D341Med (cell line): ENCODE data around the gene FHL2.
"Not testable (repeated sequence)": the region's sequence is repeated elsewhere in the genome, so short reads cannot be mapped to it uniquely, and the experiment has no call there.

ENCODE experiments used
- DNase-seq: peaks from one replicate; pipeline ENCODE4 v3.0.0; 2012; ENCODE audit warnings: low spot score

The FHL2 gene

DNA sequence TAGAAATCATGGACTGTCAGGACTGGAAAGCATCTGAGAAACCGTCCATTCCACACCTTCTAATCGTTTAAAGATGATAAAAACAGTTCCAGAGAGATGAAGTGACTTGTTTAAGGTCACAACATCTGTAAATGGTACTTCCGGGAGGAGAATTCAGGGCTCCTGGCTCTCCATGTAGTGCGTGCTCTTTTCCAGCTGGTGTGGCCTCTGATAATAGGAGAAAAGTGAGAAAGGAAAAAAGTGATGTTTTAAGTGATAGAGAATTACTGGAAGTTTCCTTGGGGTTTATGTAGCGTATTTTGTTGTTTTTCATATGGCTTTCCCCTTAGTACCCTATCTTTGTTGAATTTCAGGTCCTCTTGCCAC is 60.8 kb downstream of the FHL2 start:
- no peak for DNase-seq

DNA sequence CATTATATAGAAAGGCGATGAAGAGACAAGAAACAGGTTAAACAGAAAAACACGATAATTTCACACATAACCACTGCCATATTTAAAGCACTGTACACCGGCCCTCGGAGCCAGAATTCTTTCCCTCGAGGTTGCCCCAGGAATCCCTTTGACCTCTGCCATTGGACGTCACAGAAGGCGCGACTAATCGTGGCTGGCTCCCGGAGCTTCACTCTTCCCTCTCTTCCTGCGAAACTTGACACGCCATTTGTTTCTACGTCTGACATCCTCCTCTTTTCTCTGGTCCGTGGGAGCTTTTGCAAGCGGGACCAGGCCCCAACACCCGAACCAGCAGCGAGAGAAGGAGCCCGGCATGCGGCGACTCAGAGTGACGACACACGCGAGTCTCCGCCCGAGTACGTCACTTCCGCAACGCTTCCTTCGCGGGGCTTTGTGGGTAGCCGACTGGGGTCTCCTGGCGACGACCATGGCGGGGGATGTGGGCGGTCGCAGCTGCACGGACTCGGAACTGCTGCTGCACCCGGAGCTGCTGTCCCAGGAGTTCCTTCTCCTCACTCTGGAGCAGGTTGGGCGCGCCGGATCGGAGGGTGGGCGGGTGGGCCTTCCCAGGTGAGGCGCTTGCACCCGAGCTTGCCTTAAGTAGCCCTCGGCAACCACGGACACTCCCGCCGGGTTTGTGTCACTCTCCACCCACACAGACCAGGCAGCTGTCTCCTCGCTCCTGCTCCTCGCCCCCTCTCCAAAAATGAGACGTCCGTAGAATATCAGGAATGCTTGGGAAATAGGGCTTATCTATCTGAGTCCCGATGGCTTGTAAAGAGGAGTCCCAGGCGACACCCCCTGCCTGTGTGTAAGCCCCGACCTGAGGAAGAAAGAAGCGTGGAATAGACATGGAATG is 61.5 kb downstream of the FHL2 start, which contains the start of gene C2orf49:
Gene C2orf49 (plus strand): TSS at position 419 of the 898 bp plus-strand sequence. CDS start 48 bp downstream, at position 467.
- peak; percentile 92 for DNase-seq

DNA sequence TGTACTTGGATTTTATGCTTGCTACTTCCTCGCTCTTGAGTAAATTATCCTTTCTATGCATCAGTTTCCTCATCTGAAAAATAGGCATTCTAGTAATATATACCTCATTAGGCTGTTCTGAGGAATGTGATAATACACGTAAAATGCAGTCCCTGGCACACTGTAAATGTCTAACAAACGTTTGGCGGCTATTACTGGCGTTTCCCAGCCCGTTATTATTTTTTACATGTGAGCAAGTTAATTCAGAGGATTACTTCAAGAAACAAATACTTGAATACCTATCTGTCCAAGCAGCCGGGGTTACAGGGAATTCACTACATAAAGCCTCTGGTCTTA is 62.1 kb downstream of the FHL2 start:
- DNase-seq: no peak

DNA sequence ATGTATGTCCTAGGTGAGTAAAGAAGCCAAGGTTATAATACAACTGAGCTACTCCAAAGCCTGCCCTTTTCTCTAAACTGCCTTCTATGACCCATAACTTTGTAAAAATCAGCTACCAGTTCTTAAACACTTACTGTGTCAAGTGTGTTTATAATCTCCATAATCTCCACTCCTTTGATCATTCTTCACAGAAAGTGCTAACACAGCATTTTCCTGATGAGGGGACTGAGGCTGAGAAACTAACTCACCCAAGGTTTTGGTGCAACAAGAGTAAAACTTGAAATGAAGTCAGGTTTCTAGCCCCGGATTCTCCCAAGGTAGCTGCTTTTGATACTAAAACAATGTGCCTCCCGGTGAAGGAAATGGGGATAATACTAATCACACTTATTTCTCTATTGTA is 63.4 kb downstream of the FHL2 start:
- no peak for DNase-seq

DNA sequence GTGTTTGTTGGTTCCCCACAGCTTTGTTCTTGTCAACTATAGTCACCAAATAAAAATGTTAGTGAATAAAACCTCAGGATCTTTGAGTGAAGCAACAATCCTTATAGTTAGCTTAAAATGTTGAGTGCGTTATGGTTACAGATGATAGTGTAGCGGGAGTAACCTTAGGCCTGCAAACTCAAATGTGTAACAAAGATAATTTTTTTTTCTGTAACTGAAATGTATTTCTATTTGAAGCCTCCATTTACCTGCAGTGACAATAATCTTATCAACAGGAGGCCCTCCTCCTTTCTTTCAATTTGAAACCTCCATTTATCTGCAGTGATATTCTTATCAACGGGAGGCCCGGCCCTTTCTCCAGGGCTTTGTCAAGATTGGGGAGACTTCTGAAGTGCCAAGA is 64.6 kb downstream of the FHL2 start:
- DNase-seq: no peak

DNA sequence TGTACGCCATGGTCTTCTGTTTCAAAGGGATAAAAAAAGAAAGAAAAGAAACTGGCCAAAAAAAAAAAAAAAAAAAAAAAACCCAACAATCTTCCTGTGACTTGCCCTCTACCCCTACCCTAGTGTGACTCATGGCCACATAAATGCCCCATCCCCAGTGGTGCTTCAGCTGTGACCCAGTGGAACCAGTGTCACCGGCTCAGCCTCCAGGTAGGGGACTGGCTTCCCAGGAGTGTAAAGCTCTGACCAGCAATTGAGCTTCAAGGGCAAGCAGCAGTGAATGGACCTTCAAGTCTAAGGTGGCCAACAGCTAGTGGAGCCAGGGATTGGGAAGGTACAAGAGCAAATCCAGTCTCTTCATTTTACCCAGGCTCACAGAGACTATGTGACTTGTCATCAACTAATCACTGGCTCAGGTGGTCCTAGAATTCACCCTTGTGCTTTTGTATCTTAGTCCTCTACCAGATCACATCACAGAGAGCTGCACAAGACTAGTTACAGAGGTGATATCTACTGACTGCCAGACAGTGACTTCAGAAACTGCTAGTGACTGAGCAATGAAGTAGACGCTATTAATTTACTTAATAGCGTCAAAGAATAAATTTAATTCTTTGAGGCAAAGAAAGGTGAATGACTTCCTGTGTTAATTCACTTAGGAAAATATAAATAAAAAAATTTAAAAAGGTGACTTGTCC is 68.0 kb downstream of the FHL2 start:
- no peak for DNase-seq

DNA sequence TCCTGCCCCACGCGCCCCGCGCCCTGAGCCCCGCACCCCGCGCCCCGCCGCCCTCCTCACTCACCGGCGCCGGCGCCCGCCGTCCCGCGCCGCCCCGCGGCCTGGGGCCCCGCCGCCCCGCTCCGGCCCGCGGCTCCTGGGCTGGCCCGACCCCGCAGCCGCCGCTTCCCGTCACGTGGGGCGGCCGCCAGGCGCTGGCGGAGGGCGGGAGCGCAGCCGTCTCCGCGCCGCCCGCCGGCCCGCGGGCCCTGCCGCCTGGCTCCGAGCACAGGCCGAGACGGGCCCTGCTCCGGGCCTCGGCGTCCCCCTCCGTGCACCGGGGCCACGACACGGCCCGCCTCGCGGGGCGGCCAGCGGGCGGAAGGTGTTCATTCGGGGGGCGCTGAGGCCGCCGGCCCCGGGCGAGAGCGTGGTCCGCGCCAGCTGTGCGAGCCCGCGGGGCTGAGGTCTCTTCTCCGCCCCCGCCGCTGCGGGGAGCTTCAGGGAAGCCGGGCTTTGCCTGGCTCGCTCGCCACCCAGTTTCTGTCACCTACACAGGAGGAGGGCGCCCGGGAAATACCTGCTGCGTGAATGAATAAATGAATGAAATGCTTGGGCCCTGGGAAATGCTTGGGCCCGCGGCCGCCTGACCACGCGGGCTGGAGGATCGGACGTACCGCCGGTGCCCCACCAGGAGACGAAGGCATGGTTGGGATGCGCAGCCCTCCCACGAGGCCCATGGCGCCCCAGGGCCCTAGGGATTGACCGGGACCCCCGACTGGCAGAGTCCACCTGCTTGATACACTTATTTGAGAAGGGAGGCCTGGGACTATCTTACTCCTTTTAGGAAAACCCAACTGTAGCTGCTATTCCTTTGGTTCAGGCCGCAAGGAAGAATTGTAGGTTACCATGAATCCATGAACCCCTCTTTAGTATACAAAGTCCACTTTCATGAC is 69.0 kb downstream of the FHL2 start, which contains the start of gene TGFBRAP1:
Gene TGFBRAP1 (minus strand): TSS at position 175 of the 935 bp plus-strand sequence. CDS start 21,434 bp downstream, outside the sequence.
- peak; percentile 89 for DNase-seq

DNA sequence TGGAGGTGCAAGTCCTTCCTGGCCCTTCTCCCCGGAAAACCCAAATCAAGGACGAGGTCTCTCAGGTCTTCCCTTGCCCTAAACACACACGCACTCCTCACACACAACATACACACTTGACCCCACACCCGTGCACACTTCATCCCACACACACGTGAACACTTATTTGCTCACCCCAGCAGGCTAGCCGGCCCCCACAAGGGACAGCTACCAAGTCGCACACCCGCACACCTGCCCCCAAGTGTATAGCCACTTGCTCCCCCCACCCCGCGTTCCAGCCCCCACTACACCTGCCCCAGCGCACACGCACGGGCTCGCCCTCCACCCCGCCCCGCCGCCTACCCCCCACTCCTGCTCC is 69.7 kb downstream of the FHL2 start:
- DNase-seq: no peak

DNA sequence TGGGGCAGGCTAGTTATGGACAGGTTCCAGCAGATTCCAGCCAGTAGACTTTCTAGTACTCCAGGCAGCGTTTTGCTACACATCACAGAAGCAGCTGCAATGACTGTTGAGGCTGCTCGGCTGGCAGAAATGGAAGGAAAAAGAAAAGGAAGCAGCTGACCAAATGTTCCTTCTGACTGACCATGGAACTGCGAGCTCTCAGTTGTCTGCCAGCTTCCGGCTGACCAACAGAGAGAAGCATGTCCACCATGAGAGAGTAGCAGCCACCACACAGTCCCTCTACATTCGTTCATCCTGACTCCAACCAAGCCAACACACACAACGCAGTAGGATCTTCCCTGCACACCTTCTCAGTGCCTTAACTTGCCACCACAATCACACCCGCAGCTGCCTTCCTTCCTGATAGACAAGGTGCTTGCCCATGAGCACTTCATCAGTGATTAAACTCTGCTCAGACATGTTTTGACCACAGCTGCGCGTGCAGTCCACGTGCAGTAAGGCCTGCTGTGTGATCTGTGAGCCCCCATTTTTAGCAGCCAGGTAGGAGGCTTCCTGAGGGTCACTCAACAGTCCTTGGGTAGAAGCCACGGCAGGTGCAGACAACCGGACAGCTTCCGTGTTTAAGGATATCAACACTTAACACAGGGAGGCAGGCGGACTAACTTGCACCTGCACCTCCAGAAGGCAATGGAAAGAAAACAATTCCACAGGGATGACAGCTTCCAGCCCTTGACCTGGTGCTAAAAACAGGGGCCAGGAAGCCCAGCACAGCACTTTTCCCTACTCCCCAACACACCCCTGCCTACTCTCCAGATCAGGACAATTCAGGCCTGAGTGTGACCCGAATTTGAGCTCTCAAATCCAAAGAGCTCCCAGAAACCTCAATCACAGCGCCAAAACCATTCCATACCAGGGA is 70.3 kb downstream of the FHL2 start:
- DNase-seq: peak; percentile 26

DNA sequence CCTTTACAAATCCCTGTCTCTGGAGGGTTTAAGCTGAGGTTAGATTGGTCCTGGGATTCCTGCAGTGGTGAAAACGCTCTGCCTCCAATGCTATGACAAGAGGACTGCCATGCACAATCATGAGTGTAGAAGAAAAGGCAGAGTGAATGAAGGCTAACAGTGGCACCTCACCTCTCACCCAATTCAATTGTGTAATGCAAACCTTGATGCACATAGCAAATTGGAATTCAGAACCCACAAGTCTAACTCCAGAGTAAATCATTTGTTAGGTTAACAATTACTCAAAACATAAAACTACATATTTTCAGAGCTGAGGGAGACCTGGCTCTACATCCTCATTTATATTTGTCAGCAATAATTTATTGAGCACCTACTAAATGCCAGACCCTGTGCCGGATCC is 71.2 kb downstream of the FHL2 start:
- DNase-seq: no peak

DNA sequence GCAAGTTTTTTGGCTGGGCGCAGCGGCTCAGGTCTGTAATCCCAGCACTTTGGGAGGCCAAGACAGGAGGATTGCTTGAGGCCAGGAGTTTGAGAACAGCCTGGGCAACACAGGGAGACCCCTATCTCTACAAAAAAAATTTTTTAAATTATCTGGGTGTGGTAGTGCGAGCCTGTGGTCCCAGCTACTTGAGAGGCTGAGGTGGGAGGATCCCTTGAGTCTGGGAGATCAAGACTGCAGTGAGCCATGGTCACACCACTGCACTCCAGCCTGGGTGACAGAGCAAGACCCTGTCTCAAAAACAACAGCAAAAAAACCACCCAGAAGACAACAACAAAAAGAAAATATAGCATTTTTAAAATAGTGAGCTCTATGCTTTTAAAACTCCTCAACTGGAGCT is 71.6 kb downstream of the FHL2 start:
- not testable (repeated sequence) for DNase-seq

DNA sequence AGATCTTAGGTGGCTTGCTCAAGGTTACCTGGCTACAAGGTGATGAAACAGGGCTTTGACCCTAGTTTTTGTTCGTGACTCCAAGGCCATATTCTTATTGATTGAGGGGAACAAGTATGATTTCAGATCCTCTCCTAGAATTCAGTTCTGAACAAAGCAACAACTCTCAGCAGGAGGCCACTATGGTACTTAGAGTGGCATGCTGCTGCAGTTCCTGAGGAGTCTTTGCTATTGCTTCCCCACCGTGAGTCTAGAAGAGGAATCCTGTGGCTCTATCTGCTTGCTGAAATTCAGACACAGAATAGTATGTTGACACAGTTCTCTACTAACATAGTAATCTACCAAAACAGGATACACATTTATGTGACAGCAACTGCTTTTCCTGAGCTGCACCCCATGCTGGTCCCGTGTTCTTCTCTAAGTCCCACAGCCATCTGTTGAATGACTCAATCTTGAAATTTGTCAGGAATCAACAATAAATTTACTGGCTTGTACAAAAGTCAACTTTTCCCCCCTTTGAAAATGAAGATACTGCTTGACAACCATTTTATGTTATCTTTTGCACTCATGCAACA is 73.4 kb downstream of the FHL2 start:
- no peak for DNase-seq

DNA sequence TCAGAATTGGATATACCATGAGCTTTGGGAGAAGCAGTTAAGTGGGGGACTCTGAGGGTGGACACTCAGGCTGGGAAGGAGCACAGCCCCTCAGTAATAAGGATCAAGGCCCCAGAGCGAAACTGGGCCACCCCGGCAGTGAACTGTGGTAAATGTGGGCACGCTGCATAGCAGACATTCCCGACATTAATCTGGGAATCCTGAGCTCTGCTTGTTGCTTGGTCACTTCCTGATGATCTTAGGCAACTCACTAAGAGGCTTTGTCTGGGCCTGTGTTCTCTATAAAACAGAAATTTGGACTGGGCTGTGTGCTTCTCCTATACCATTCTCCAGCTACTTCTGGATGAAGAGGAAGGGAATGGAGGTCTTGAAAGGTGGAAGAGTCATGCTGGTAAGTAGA is 74.1 kb downstream of the FHL2 start:
- DNase-seq: no peak

DNA sequence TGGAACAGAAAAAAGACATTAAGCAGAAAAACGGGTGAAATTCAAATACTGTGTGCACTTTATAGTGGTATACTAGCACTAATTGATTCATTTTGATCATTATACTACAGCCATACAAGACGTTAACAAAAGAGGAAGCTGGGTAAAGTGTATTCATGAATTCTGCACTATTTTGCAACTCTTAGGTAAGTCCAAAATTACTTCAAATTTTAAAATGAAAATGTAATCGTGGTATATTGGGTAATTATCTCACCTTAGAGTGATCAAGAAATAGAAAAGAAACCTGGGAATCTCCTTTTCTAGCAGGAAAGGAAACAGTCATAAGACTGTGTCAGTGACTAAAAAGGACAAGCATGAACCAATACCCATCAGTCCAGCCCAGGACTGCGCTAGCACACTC is 74.8 kb downstream of the FHL2 start:
- no peak for DNase-seq

DNA sequence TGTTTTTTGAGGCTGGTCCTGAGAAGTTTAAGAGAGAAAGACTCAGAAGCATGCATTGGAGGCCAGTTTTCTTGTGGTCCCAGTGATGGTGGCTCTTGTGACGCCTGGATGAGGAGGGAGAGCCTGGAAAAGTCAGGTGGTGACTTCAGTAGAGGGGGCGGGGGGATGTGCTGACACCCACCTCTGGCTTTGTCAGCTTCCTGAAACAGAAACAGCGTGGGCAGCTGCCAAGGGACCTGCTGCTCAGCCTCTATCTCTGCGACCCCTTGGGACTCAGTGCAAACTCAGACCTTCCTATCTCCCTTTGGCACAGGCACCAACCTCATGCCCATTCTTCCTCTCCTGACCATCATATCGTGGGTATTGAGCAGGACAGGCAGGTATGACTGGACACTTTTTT is 75.7 kb downstream of the FHL2 start:
- no peak for DNase-seq

DNA sequence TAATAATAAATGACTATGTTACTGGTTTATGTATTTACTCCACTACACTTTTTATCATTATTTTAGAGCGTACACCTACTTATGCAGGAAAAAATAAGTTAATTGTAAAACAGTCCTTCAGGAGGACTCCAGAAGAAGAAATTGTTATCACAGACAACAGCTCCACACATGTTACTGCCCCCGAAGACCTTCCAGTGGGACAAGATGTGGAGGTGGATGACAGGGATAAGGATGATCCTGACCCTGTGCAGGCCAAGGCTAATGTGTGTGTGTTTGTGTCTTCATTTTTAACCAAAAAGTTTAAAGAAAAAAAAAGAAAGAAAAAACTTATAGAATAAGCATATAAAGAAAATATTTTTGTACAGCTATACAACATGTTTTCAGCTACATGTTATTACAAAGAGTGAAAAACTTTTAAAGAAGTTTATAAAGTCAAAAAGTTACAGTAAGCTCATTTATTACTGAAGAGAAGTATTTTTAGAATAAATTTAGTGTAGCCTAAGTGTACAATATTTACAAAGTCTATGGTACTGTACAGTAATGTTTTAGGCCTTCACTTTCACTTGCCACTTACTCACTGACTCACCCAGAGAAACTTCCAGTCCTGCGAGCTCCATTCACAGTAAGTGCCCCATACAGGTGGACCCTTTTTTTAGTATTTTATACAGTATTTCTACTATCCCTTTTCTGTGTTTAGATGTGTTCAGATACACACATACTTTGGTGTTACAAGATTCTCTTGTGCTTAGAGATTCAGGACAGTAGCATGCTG is 76.8 kb downstream of the FHL2 start:
- DNase-seq: no peak

DNA sequence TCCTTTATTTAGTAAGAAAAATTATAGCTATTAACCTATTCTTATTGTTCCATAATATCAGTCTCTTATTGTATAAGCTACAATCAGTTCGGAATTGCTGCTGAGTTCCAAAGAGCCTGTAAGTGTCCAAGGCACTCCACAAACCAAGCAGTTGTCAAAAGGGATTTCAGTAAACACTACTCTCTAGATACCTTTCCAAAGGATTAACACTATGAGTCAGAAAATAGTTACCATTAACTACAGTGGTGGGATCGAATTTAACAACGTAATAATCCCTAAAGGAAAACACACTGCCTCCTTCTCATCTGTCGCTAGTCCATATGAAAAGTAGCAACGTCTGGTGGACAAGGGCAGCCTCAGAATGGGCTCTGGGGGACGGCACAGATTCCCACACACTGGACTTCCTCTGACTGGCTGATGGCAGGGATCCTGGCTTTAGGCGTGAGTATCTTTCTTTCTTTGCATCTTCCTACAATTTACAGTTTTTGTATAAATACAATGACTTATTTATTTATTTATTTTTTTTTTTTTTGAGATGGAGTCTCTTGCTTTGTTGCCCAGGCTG is 78.1 kb downstream of the FHL2 start:
- DNase-seq: peak; percentile 40

DNA sequence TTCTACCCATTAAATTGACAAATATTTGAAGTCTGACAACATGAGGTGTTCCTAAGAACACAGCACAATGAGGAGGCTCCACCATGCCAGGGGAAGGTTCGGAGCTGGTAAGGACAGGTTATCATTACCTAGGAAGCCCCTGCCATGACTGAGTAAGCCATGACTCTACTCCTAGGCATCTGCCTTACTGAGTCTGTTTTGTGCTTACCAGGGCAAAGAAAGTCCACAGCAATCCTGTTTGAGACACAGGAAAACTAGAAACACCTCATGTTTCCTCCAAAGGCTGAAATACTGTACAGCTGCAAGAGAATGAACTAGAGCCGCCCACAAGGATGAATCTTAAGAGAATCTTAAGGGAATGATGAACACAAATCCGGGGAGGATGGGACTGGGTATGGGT is 80.9 kb downstream of the FHL2 start:
- DNase-seq: no peak

DNA sequence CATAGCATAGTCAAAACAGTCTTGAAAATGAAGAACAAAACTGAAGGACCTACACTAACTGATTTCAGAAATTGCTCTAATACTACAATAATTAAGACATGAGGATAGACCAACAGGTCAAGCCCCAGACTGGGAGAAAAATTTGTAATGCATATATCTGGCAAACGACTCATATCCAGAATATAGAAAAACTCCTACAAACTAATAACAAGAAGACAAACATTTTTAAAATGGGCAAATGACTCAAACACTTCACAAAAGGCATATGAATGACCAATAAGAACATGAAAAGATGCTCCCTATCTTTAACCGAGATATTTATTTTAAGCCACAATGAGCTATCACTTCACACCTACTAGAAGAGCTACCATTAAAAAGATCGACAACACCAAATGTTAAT is 83.5 kb downstream of the FHL2 start:
- DNase-seq: no peak

DNA sequence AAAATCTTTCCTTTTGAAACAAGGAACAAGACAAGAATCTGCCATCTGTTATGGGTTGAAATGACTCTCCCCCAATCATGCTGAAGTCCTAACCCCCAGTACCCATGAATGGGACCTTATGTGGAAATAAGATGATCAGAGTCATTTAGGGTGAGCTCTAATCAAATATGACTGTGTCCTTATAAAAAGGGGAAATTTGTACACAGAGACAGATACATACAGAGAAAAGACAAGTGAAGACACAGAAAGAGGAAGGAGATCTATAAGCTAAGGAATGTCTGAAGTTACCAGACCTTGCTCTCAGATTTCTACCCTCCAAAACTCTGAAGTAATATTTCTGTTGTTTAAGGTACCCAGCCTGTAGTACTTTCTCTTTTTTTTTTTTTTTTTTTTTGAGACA is 85.0 kb downstream of the FHL2 start:
- no peak for DNase-seq
